ENCODE results near the gene SPATA31D1.
"Not testable (repeated sequence)": the region's sequence is repeated elsewhere in the genome, so short reads cannot be mapped to it uniquely, and the experiment has no call there.

SPATA31D1 gene

GRCh38 chr9:81988472-81988871 lies at the start of gene SPATA31D1:
SPATA31D1 (plus strand) TSS chr9:81988772; CDS start chr9:81988819, 47 bp downstream.
- not testable (repeated sequence) for DNase-seq

- DNase-seq, result not testable (repeated sequence)
These were observed 45.2 kb upstream of the SPATA31D1 start, which contains the start of gene SPATA31D3 for GRCh38 chr9:81943393-81943792. SPATA31D3 (plus strand) TSS chr9:81943500; CDS start chr9:81943586, 86 bp downstream.

- not testable (repeated sequence) for DNase-seq
These were observed 39.9 kb upstream of the SPATA31D1 start for GRCh38 chr9:81948650-81949049.

- no peak for DNase-seq
These were observed 35.5 kb upstream of the SPATA31D1 start for GRCh38 chr9:81953096-81953495.

DNA sequence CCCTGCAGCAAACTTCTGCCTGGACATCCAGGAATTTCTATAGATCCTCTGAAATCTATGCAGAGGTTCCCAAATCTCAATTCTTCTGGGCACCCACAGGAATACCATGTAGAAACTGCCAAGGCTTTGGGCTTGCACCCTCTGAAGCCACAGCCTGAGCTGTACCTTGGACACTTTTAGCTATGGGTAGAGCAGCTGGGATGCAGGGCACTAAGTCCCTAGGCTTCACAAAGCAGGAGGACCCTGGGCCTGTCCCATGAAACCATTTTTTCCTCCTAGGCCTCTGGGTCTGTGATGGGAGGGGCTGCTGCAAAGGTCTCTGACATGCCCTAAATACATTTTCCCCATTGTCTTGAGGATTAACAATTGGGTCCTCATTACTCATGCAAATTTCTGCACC lies 32.9 kb upstream of the SPATA31D1 start:
- no peak for DNase-seq

DNA sequence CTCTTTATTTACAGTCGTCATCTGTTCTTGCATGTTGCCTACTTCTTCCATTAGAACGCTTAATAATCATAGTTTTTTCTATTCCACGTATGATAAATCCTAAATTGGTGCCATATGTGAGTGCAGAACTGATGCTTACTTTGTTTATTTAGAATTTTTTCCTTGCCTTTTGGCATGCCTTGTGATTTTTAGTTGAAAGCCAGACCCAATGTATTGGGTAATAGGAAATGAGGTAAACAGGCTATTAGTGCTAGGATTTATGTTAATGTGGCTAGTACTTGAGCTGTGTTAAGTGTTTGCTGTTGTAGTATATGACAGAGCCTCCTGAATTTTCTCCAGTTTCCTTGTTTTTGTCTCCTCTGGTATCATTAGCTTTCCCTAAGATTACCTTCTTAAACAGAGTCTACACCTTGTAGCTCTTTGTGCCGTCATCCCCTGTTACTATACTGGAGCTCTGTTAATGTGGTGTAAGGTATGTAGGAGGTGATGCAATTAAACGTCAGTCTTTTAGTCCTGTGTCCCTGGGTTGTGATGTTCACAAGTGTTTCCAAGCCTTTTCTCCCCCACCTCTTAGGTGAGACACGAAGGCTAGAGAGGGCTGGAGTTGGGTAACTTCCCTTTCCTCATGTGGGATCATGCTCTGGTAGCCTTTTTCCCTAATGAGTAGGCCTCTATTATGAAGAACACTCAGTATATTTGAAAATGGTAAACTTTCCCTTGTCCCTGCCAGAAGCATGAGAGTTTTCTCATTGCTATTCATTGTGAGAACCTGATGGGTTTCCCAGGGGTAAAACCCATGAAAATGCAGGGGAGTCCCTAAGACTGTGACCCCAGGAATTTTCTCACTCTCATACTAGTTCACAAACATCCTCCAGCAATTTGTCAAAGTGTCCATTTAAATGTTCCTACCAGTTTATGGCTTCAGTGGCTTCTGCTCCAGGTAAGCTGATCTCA lies 24.1 kb upstream of the SPATA31D1 start:
- no peak for DNase-seq

GRCh38 chr9:81968026-81968425 lies 20.5 kb upstream of the SPATA31D1 start:
- DNase-seq, result no peak

DNA sequence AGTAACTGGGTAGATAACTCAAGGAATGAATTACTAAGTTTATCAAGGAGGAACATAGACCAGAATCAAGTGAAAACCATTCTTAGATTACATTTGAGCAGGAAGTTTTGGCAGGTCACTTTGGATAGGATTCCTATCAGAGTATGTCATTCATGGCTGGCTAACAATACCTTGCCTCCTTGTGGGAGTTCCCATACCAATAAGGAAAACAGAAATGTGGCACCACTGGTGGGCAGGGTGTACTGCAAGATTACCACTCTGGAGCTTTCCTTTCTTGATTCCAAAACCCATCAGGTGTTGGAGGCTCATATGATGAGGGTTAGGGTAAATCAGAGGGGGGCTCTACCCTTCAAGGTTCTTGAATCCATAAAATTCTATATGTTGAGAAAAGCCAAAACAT lies 18.6 kb upstream of the SPATA31D1 start:
- no peak for DNase-seq

GRCh38 chr9:81971727-81972126 lies 16.8 kb upstream of the SPATA31D1 start:
- no peak for DNase-seq

- no peak for DNase-seq
These were observed 13.8 kb upstream of the SPATA31D1 start for GRCh38 chr9:81974764-81975163.

GRCh38 chr9:81976351-81976750 lies 12.2 kb upstream of the SPATA31D1 start:
- no peak for DNase-seq

DNA sequence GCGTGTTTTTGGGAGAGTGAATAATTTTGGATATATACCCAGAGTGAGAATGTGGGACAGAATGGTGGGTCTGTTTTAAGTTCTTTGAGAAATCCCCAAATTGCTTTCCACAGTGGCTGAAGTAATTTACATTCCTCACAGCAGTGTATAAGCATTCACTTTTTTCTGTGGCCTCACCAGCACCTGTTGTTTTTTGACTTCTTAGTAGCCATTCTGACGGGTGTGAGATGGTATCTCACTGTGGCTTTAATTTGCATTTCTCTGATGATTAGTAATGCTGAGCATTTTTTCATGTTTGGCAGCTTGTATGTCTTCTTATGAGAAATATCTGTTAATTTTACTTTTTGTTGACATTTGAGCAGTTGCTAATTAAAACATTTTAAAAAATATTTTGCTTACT lies 9.4 kb upstream of the SPATA31D1 start:
- DNase-seq, result no peak

DNA sequence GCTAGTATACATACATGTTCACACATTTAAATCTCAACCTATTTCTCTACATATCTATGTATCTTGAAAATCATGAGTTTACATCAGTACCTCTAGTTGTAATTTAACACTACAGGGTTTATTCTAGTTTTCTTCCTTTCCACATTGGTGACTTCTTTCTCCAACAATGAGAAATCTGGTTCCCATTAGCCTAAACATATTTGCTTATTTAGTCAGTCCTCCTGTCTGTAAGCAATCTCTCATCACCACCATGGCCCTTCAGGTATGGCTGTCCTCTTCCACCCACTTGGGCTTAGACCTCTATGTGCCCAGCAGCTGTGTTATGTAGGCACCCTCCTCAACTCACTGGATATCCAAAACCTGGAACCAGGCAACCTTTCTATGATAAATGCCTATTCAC lies 8.0 kb upstream of the SPATA31D1 start:
- DNase-seq, result no peak

- no peak for DNase-seq
These were observed 6.7 kb upstream of the SPATA31D1 start for GRCh38 chr9:81981883-81982282.

DNA sequence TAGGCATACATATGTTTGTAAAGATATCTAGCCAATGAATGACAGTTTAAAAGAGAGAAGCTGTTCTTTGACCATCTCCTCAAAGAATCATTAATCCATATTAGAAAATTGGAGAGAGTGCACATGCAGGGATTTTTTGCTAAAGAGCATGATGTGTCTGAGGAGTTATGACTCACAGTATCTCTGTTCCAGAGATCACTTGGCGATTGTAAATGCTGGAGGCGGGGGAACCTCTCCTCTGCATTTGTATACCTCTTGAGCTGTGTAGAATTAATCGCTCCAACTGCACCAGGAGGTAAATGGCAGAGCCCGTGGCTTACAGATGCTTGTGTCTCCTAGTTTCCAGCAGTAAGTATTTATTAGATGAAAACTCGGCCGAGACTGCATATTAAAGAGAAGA lies 3.6 kb upstream of the SPATA31D1 start:
- no peak for DNase-seq

GRCh38 chr9:81986051-81986450 lies 2.5 kb upstream of the SPATA31D1 start:
- DNase-seq, result no peak

GRCh38 chr9:81989700-81990099 lies 1.1 kb downstream of the SPATA31D1 start:
- no peak for DNase-seq

- no peak for DNase-seq
These were observed 5.1 kb downstream of the SPATA31D1 start for GRCh38 chr9:81993656-81994055.

DNA sequence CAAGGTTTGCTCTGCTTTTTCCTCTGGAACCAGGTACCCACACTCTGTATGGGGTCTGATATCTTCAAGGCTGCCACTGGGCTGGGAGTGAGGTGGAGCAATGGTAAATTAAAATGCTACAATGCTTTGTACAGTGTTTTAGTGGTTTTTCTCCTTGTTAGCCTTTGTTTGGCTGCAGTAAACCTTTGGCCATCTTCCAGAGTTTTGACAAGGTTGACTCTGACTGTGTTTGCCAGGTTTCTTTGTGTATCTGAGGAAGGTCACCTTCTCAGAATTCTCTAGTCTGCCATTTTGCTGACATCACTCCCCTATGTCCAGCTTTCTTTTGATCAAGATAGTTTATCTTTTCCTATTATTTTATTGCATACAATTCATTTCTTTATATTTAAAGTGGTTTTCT lies 11.2 kb downstream of the SPATA31D1 start:
- DNase-seq, result no peak

GRCh38 chr9:82010711-82011110 lies 22.1 kb downstream of the SPATA31D1 start:
- DNase-seq, result no peak

DNA sequence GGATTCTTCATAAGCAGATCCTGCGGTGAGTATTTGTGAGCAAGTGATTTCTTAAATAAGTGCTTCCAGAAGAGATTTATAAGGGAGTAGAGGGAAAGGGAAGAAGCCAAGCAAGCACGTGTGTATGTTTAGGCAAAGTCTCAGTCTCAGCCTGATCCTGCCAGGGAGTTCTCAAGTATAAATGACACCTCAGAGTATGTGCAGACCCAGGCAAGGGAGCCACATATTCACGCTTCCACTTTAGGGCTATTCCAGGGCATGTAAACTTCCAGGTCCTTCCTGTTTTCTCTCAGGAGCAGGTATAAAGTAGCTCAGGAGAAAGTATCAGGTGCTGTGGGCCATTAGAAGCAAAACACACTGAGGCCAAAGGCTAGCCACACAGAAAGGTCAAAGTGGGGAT lies 22.6 kb downstream of the SPATA31D1 start:
- no peak for DNase-seq

- no peak for DNase-seq
These were observed 23.7 kb downstream of the SPATA31D1 start for GRCh38 chr9:82012276-82012675.

- DNase-seq, result no peak
These were observed 31.8 kb downstream of the SPATA31D1 start for GRCh38 chr9:82020331-82020730.

DNA sequence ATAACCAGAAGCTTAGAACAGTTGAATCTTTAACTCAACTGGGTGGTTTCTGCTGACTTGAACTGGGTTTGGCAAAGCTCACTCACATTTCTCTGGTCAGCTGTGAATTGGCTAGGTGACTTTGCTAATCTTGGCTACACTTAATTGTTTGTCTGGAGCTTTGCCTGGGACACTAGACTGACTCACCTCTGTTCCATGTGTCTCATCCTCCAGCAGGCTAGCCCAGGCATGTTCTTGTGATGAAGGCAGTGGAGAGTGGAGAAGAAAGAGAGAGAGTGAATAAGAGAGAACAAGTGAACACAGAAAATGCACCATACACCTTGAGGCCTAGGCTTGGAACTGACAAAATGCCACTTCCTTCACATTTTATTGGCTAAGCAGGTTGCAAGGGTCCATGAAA lies 32.6 kb downstream of the SPATA31D1 start:
- no peak for DNase-seq

- DNase-seq, result no peak
These were observed 33.5 kb downstream of the SPATA31D1 start for GRCh38 chr9:82022121-82022520.

Measured in stimulated activated CD8-positive, alpha-beta memory T cell treated with anti-CD3 and anti-CD28 coated beads, Interleukin-4, amount 100 ng/mL, for 48 hours (primary cell).